PFSK-1 (cell line): Measurements from ENCODE around the gene SLC43A3.

Experiments
- FOXP2 ChIP-seq: optimal IDR thresholded peaks from 2 replicates; pipeline ENCODE3; 2011; ENCODE audit warnings: borderline replicate concordance, control low read depth, inconsistent platforms; ENCODE audit not compliant: insufficient read depth; ENCODE audit errors: extremely low read length, extremely low read depth
- POLR2AphosphoS5 ChIP-seq: IDR thresholded peaks from 2 replicates; pipeline ENCODE4 v1.6.1; 2012; ENCODE audit warnings: low read depth, mild to moderate bottlenecking, control low read depth, low read length, moderate library complexity
- REST ChIP-seq, 2 experiments: IDR thresholded peaks; 2 replicates each; pipeline versions ENCODE4 v1.6.1 to v1.8.0; 2011 to 2012; ENCODE audit warnings: low read depth in 2 of 2, low read length in 2 of 2, control low read depth in 1 of 2, inconsistent platforms in 1 of 2, mild to moderate bottlenecking in 1 of 2, moderate library complexity in 1 of 2; ENCODE audit not compliant: insufficient read depth in 1 of 2
- SIN3A ChIP-seq: IDR thresholded peaks from 2 replicates; pipeline ENCODE4 v1.6.1; 2012; ENCODE audit warnings: mild to moderate bottlenecking, low read length, moderate library complexity, borderline replicate concordance; ENCODE audit not compliant: insufficient read depth
- TAF1 ChIP-seq: IDR thresholded peaks from 2 replicates; pipeline ENCODE4 v1.6.1; 2012; ENCODE audit warnings: low read length, control low read depth, borderline replicate concordance; ENCODE audit not compliant: insufficient read depth

SLC43A3 gene

DNA sequence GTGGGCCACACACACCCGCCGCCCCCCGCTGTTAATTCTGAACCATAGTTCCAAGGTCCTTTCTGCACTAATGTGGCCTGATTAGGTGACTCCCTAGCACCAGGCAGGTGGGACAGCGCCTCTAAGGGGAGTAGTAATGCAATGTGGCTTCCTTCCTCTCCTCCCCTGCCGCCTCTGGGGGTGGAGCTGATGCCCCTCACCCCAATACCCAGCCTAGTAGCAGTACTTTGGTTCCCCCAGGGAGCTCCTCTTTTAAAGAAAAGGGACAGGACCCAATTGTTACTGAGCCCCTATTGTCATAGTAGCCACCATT is 47.8 kb upstream of the SLC43A3 start:
- TF ChIP-seq REST (IDR thresholded peaks at IDR 0.05; ENCODE audit: insufficient read depth in 1 of 2, low read depth in 2 of 2, low read length in 2 of 2) = peak; percentile 49 to 75; a peak in 3 of 4 replicates
- TF ChIP-seq TAF1 = no peak
- no peak for TF ChIP-seq SIN3A

DNA sequence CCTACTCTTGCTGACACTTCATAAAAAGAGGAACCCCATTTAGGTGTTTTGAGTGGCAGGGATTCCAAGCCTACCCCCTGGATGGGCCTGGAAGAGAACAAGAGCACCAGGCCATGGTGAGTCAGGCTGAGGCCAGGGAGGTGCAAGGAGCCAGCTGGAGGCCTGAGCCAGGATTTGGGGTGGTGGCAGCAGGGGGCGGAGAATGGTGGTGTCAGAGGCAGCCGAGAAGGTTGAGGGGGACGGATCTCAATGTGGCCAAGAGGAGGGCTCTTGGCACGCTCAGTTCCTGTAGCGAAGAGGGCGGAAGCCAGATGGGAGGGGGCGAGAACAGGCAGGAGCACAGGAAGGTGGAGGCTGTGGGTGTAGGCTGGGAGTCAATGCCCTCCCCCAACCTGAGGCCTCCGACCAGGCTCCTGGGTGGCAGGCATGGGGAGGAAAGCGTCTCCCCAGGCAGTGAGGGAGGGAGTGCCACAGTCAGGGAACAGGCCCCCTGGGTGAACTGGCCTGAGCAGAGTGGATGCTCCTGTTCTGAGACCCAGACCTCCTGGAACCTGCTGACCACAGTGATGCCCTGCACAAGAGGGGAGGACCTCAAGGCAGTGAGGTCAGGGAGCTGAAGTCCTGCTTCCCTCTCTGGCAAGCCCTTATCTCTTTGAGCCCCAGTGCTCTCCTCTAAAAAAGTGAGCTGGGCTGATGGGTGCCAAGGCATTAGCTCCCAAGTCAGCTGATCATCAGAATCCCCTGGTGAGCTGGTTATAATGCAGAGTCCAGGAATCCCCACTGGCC is 47.3 kb upstream of the SLC43A3 start:
- no peak for TF ChIP-seq TAF1
- peak; percentile 71 for TF ChIP-seq FOXP2
- no peak for TF ChIP-seq SIN3A
- no peak for TF ChIP-seq REST (IDR thresholded peaks at IDR 0.05; ENCODE audit: insufficient read depth in 1 of 2, low read depth in 2 of 2, low read length in 2 of 2)

GRCh38 chr11:57473285-57473841 is 46.4 kb upstream of the SLC43A3 start:
- peak; percentile 24; the same call in 1 of the 2 replicates for TF ChIP-seq POLR2AphosphoS5
- no peak for TF ChIP-seq FOXP2
- TF ChIP-seq REST (IDR thresholded peaks at IDR 0.05; ENCODE audit: insufficient read depth in 1 of 2, low read depth in 2 of 2, low read length in 2 of 2) = no peak

DNA sequence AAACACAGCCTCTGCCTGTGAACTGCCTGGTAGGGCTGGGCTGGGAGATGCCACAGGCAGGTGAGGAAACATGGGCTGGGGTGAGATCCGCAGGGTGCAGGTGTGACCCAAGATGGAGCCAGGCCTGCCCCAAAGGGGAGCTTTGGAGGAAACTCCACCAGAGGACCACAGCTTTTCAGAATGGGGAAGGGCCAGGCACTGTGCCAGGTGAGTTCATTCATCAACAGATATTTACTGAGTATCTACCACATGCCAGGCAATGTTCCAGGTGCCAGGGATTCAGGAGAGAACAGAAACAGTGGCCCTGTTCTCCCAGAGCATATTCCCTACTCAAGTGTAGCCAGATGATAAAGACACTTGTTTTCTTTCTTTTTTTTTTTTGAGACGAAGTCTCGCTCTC is 44.6 kb upstream of the SLC43A3 start:
- TF ChIP-seq TAF1 (no peak), POLR2AphosphoS5 (no peak), REST (IDR thresholded peaks at IDR 0.05; ENCODE audit: insufficient read depth in 1 of 2, low read depth in 2 of 2, low read length in 2 of 2) (no peak), SIN3A (no peak), FOXP2 (no peak)

- TF ChIP-seq TAF1 = no peak
- no peak for TF ChIP-seq SIN3A
- no peak for TF ChIP-seq REST (IDR thresholded peaks at IDR 0.05; ENCODE audit: insufficient read depth in 1 of 2, low read depth in 2 of 2, low read length in 2 of 2)
- no peak for TF ChIP-seq FOXP2
- TF ChIP-seq POLR2AphosphoS5 = no peak
Measured at GRCh38 chr11:57469268-57469667, 42.3 kb upstream of the SLC43A3 start.
